ENCODE data around the gene FCHSD2. TPM values are rescaled to one million over a fixed set of nuclear protein-coding genes. Genes with fewer than 3 reads are reported as not detected.

FCHSD2 gene
- polyA plus RNA-seq, 1 donor (not counting 4 experiments of a cell fraction or from before 2014, with no cell fraction given) = 14.2 TPM

DNA sequence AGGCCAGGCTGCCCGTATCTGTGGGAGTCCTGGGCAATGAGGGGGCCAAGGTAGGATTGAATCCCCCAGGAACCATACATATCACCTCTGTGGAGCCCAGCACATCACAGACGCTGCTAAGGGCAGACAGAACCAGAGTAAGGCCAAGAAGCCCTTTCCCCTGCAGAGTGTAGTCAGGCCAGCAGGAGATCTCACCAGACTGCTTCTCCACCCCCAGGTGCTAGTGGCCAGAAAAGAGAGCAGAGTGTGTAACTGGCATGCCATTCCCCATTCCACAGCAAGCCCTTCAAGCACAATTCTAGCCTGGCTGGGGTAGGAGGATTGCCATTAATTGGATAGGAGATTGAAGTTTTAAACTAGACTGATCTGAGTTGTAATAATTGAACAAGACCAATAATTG, 28.0 kb upstream of the FCHSD2 start:
- Histone ChIP-seq H3K36me3 (ENCODE audit: control insufficient read depth in 2 of 2, extremely low read depth in 1 of 2, insufficient read depth in 2 of 2, low read length in 2 of 2) (no peaks in the 10 kb centered on the region), H3K27ac (ENCODE audit: control insufficient read depth, insufficient read depth, low read length) (no peak overlapping the region), H3K4me1 (ENCODE audit: control insufficient read depth, extremely low read depth, insufficient read depth, low read length) (no peaks in the 10 kb centered on the region), H4K20me1 (ENCODE audit: control insufficient read depth, extremely low read depth, insufficient read depth, low read length) (no peaks in the 10 kb centered on the region), H3K27me3 (ENCODE audit: control insufficient read depth, extremely low read depth, insufficient read depth, low read length) (no peaks in the 10 kb centered on the region), H2AFZ (ENCODE audit: control insufficient read depth, low read length) (no peak overlapping the region), H3K4me2 (ENCODE audit: control insufficient read depth, extremely low read depth, insufficient read depth, low read depth, low read length) (no peak overlapping the region), H3K9ac (ENCODE audit: control insufficient read depth, extremely low read depth, insufficient read depth, low read length) (no peak overlapping the region), H3K9me1 (ENCODE audit: control insufficient read depth, extremely low read depth, insufficient read depth, low read length) (peaks cover 2% of the 10 kb centered on the region), H3K4me3 (ENCODE audit: control insufficient read depth in 2 of 3, extremely low read depth in 1 of 3, insufficient read depth in 2 of 3, low read depth in 1 of 3, low read length in 3 of 3) (no peak overlapping the region), H3K79me2 (ENCODE audit: control insufficient read depth, insufficient read depth, low read length) (no peaks in the 10 kb centered on the region), H3K9me3 (ENCODE audit: control insufficient read depth, low read depth, low read length) (no peaks in the 10 kb centered on the region)
- TF ChIP-seq, protein P1, sequence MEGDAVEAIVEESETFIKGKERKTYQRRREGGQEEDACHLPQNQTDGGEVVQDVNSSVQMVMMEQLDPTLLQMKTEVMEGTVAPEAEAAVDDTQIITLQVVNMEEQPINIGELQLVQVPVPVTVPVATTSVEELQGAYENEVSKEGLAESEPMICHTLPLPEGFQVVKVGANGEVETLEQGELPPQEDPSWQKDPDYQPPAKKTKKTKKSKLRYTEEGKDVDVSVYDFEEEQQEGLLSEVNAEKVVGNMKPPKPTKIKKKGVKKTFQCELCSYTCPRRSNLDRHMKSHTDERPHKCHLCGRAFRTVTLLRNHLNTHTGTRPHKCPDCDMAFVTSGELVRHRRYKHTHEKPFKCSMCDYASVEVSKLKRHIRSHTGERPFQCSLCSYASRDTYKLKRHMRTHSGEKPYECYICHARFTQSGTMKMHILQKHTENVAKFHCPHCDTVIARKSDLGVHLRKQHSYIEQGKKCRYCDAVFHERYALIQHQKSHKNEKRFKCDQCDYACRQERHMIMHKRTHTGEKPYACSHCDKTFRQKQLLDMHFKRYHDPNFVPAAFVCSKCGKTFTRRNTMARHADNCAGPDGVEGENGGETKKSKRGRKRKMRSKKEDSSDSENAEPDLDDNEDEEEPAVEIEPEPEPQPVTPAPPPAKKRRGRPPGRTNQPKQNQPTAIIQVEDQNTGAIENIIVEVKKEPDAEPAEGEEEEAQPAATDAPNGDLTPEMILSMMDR (optimal IDR thresholded peaks at IDR 0.05 in 1 of 3, IDR thresholded peaks at IDR 0.05 in 1 of 3, conservative IDR thresholded peaks at IDR 0.05 in 1 of 3; ENCODE audit: extremely low read depth in 1 of 3, insufficient read depth in 2 of 3, low read length in 3 of 3) = no peak
- dilution Hi-C loops (cut with MboI; ENCODE audit: extremely low pct_ligation_motif_present, low sequenced_read_pairs) = no loop called here
- FAIRE-seq (no peak), DNase-seq (ENCODE audit: low read depth, low spot score) (no peak)

GRCh38 chr11:73168925-73169579, 26.9 kb upstream of the FCHSD2 start:
- H2AFZ ChIP-seq (ENCODE audit: control insufficient read depth, low read length) = no peak overlapping the region
- no peak for FAIRE-seq
- H3K27me3 ChIP-seq (ENCODE audit: control insufficient read depth, extremely low read depth, insufficient read depth, low read length) = no peaks in the 10 kb centered on the region
- H3K9me1 ChIP-seq (ENCODE audit: control insufficient read depth, extremely low read depth, insufficient read depth, low read length) = peaks cover 2% of the 10 kb centered on the region
- no peaks in the 10 kb centered on the region for H4K20me1 ChIP-seq (ENCODE audit: control insufficient read depth, extremely low read depth, insufficient read depth, low read length)
- H3K4me1 ChIP-seq (ENCODE audit: control insufficient read depth, extremely low read depth, insufficient read depth, low read length) = no peaks in the 10 kb centered on the region
- no peak for DNase-seq (ENCODE audit: low read depth, low spot score)
- TF ChIP-seq EZH2 (IDR thresholded peaks at IDR 0.05; ENCODE audit: low read length) = no peak
- TF ChIP-seq, protein P1 (optimal IDR thresholded peaks at IDR 0.05 in 1 of 3, IDR thresholded peaks at IDR 0.05 in 1 of 3, conservative IDR thresholded peaks at IDR 0.05 in 1 of 3; ENCODE audit: extremely low read depth in 1 of 3, insufficient read depth in 2 of 3, low read length in 3 of 3) = no peak
- no peaks in the 10 kb centered on the region for H3K79me2 ChIP-seq (ENCODE audit: control insufficient read depth, insufficient read depth, low read length)
- H3K27ac ChIP-seq (ENCODE audit: control insufficient read depth, insufficient read depth, low read length) = no peak overlapping the region
- dilution Hi-C loops (cut with MboI; ENCODE audit: extremely low pct_ligation_motif_present, low sequenced_read_pairs) = no loop called here
- no peak overlapping the region for H3K9ac ChIP-seq (ENCODE audit: control insufficient read depth, extremely low read depth, insufficient read depth, low read length)
- H3K4me2 ChIP-seq (ENCODE audit: control insufficient read depth, extremely low read depth, insufficient read depth, low read depth, low read length) = no peak overlapping the region
- H3K4me3 ChIP-seq (ENCODE audit: control insufficient read depth in 2 of 3, extremely low read depth in 1 of 3, insufficient read depth in 2 of 3, low read depth in 1 of 3, low read length in 3 of 3) = no peak overlapping the region
- no peaks in the 10 kb centered on the region for H3K9me3 ChIP-seq (ENCODE audit: control insufficient read depth, low read depth, low read length)
- no peaks in the 10 kb centered on the region for H3K36me3 ChIP-seq (ENCODE audit: control insufficient read depth in 2 of 2, extremely low read depth in 1 of 2, insufficient read depth in 2 of 2, low read length in 2 of 2)
